ENCODE measurements around the gene KRT1. TPM values are rescaled to one million over a fixed set of nuclear protein-coding genes. Genes with fewer than 3 reads are reported as not detected.

Gene KRT1
- total and polyA plus RNA-seq, 10 of the 15 experiments (the other 5 are each of a cell fraction or from before 2014, with no cell fraction given), result not detected

DNA sequence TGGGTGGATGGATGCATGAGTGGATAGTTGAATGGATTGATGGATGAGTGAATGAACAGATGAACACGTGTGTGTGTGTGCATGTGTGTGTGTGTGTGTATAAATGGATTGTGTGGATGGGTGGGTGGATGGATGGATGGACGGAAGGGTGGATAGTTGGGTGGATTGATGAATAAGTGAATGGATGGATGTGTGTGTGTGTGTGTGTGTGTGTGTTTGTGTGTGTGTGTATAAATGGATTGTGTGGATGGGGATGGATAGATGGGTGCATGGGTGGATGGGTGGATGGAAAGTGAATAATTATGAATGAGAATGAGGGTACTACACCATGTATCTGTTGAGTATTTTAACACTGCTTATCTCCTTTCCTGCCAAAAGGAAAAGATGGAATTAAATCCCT, 22.1 kb upstream of the KRT1 start:
- SMC1A ChIA-PET (ENCODE audit: uncharacterized antibody, unreplicated experiment), result no interaction called here

More for the DNA sequence above, 22.1 kb upstream of the KRT1 start:
- RAD21 ChIA-PET (ENCODE audit: unreplicated experiment), result no interaction called here
- POLR2A ChIA-PET, result no interaction called here
- in situ Hi-C loops (cut with MboI) (no loop called here), intact Hi-C loops (cut with micrococcal nuclease; ENCODE audit: unreplicated experiment) (no loop called here)
- FAIRE-seq, result no peak
- Histone ChIP-seq H3K4me2 (ENCODE audit: control insufficient read depth, insufficient read depth) (no peak overlapping the region), H3K79me2 (ENCODE audit: control insufficient read depth, insufficient read depth, low read length) (no peaks in the 10 kb centered on the region), H3K36me3 (ENCODE audit: control insufficient read depth in 2 of 2, insufficient read depth in 2 of 2, low read length in 1 of 2) (no peaks in the 10 kb centered on the region), H3K4me1 (ENCODE audit: control insufficient read depth, insufficient read depth, low read length) (no peaks in the 10 kb centered on the region), H3K9ac (ENCODE audit: control insufficient read depth, insufficient read depth, low read length) (no peak overlapping the region), H3K27me3 (replicated peaks in 1 of 2; ENCODE audit: control insufficient read depth in 2 of 2, insufficient read depth in 2 of 2, low read length in 1 of 2) (0 out of 4 replicates have a peak, but pooled peaks cover 0 to 1% of the 10 kb centered on the region in 2 experiments), H4K20me1 (ENCODE audit: control insufficient read depth, insufficient read depth) (no peaks in the 10 kb centered on the region), H3K4me3 (no peak overlapping the region), H2AFZ (ENCODE audit: control insufficient read depth, low read depth, low read length) (no peak overlapping the region), H3K27ac (ENCODE audit: control insufficient read depth, insufficient read depth) (no peak overlapping the region), H3K9me3 (replicated peaks; ENCODE audit: control insufficient read depth, insufficient read depth, low read length) (no peaks in the 10 kb centered on the region)
- 33% methylated on average over 2 of the region's 2 CpGs for WGBS (ENCODE audit: insufficient coverage, insufficient replicate concordance, low lambda C conversion rate, missing lambda C conversion rate)
- CTCF ChIA-PET, result no interaction called here
- BruUV-seq (replicated peaks), result no TSS peak
- no peak for TF ChIP-seq JUNB (IDR thresholded peaks at IDR 0.05)
- TF ChIP-seq CREM (IDR thresholded peaks at IDR 0.05; ENCODE audit: low read depth), result no peak
- no peak for TF ChIP-seq SUZ12 (IDR thresholded peaks at IDR 0.05; ENCODE audit: unreplicated experiment)
- TF ChIP-seq, protein P1, sequence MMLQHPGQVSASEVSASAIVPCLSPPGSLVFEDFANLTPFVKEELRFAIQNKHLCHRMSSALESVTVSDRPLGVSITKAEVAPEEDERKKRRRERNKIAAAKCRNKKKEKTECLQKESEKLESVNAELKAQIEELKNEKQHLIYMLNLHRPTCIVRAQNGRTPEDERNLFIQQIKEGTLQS (IDR thresholded peaks at IDR 0.05; ENCODE audit: borderline replicate concordance, extremely low read depth, low read depth, low read length), result no peak
- TF ChIP-seq SMC3 (IDR thresholded peaks at IDR 0.05; ENCODE audit: borderline replicate concordance, low read length), result no peak
- no peak for TF ChIP-seq CHD4 (IDR thresholded peaks at IDR 0.05)
- no peak for TF ChIP-seq SIX5 (IDR thresholded peaks at IDR 0.05; ENCODE audit: low read depth, low read length, severe bottlenecking)
- TF ChIP-seq NR2C2 (IDR thresholded peaks at IDR 0.05; ENCODE audit: borderline replicate concordance, control insufficient read depth, insufficient read length, low read depth), result no peak
- TF ChIP-seq, protein P2, sequence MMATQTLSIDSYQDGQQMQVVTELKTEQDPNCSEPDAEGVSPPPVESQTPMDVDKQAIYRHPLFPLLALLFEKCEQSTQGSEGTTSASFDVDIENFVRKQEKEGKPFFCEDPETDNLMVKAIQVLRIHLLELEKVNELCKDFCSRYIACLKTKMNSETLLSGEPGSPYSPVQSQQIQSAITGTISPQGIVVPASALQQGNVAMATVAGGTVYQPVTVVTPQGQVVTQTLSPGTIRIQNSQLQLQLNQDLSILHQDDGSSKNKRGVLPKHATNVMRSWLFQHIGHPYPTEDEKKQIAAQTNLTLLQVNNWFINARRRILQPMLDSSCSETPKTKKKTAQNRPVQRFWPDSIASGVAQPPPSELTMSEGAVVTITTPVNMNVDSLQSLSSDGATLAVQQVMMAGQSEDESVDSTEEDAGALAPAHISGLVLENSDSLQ (IDR thresholded peaks at IDR 0.05), result no peak
- TF ChIP-seq YY1 (IDR thresholded peaks at IDR 0.05; ENCODE audit: low read depth, low read length), result no peak
- TF ChIP-seq HDAC2 (IDR thresholded peaks at IDR 0.05), result no peak
- TF ChIP-seq CBX3 (IDR thresholded peaks at IDR 0.05; ENCODE audit: borderline replicate concordance, low read depth), result no peak
- no peak for TF ChIP-seq RBBP5 (conservative IDR thresholded peaks at IDR 0.05)
- no peak for TF ChIP-seq MYC (IDR thresholded peaks at IDR 0.05; ENCODE audit: insufficient read depth, insufficient read length, insufficient replicate concordance, low read length, severe bottlenecking)
- DNase-seq (ENCODE audit: low read depth, low spot score), result no peak
- no peak for ATAC-seq

All from GM12878 (cell line).